NCI-H1105 (cell line): ENCODE measurements around the gene FAM184B.
"Not testable (repeated sequence)": the region's sequence is repeated elsewhere in the genome, so short reads cannot be mapped to it uniquely, and the experiment has no call there.

Experiments
- DNase-seq: peaks from one replicate; lab custom pipeline; 2025; lab: John Stamatoyannopoulos, UW

FAM184B gene

GRCh38 chr4:17717301-17717700 lies 64.1 kb downstream of the FAM184B start:
- no peak for DNase-seq

GRCh38 chr4:17715511-17715910 lies 65.9 kb downstream of the FAM184B start:
- no peak for DNase-seq

GRCh38 chr4:17713779-17714178 lies 67.6 kb downstream of the FAM184B start:
- no peak for DNase-seq

GRCh38 chr4:17712166-17712565 lies 69.3 kb downstream of the FAM184B start:
- no peak for DNase-seq

- DNase-seq: not testable (repeated sequence)
Measured at GRCh38 chr4:17711206-17711605, 70.2 kb downstream of the FAM184B start.

- DNase-seq: no peak
Measured at GRCh38 chr4:17709763-17710068, 71.7 kb downstream of the FAM184B start.

- no peak for DNase-seq
Measured at GRCh38 chr4:17708992-17709762, 72.2 kb downstream of the FAM184B start.

GRCh38 chr4:17707671-17708070 lies 73.8 kb downstream of the FAM184B start:
- no peak for DNase-seq

GRCh38 chr4:17705107-17705506 lies 76.3 kb downstream of the FAM184B start:
- no peak for DNase-seq

GRCh38 chr4:17704020-17704650 lies 77.3 kb downstream of the FAM184B start:
- DNase-seq: no peak

GRCh38 chr4:17702641-17703040 lies 78.8 kb downstream of the FAM184B start:
- no peak for DNase-seq

- DNase-seq: no peak
Measured at GRCh38 chr4:17701882-17702281, 79.5 kb downstream of the FAM184B start.

- no peak for DNase-seq
Measured at GRCh38 chr4:17701138-17701839, 80.1 kb downstream of the FAM184B start.

GRCh38 chr4:17699380-17699779 lies 82.0 kb downstream of the FAM184B start:
- no peak for DNase-seq

GRCh38 chr4:17698116-17698515 lies 83.3 kb downstream of the FAM184B start:
- no peak for DNase-seq

GRCh38 chr4:17695341-17695740 lies 86.1 kb downstream of the FAM184B start:
- DNase-seq: no peak

- DNase-seq: no peak
Measured at GRCh38 chr4:17694552-17694951, 86.9 kb downstream of the FAM184B start.

- no peak for DNase-seq
Measured at GRCh38 chr4:17690898-17691297, 90.5 kb downstream of the FAM184B start.

- no peak for DNase-seq
Measured at GRCh38 chr4:17690135-17690534, 91.3 kb downstream of the FAM184B start.

GRCh38 chr4:17688011-17688441 lies 93.4 kb downstream of the FAM184B start:
- no peak for DNase-seq

GRCh38 chr4:17687237-17687857 lies 94.1 kb downstream of the FAM184B start:
- no peak for DNase-seq

- not testable (repeated sequence) for DNase-seq
Measured at GRCh38 chr4:17684648-17685047, 96.8 kb downstream of the FAM184B start.

GRCh38 chr4:17682222-17682566 lies 99.2 kb downstream of the FAM184B start:
- DNase-seq: no peak
